Measurements from ENCODE around the gene MPZL1. TPM values are rescaled to one million over a fixed set of nuclear protein-coding genes. Genes with fewer than 3 reads are reported as not detected.
A peak's percentile ranks its signal among the peaks of the same experiment; 100 is the strongest.

Gene MPZL1
- total and polyA plus RNA-seq, 2 donors (not counting 3 experiments of a cell fraction or from before 2014, with no cell fraction given) = 41.7 to 99.1 TPM

- dilution Hi-C loops (cut with MboI; ENCODE audit: extremely low pct_ligation_motif_present, low sequenced_read_pairs) = no loop called here
- BruUV-seq (replicated peaks) = no TSS peak
- POLR2A ChIA-PET = no interaction called here
Observed at GRCh38 chr1:167715157-167715999, 6.4 kb upstream of the MPZL1 start.

More at GRCh38 chr1:167715157-167715999, 6.4 kb upstream of the MPZL1 start:
- H3K36me3 ChIP-seq (ENCODE audit: control insufficient read depth in 2 of 2, extremely low read depth in 1 of 2, insufficient read depth in 2 of 2, low read length in 2 of 2) = no peaks in the 10 kb centered on the region
- no peaks in the 10 kb centered on the region for H4K20me1 ChIP-seq (replicated peaks; ENCODE audit: control insufficient read depth, extremely low read depth, insufficient read depth, low read length)
- H3K4me2 ChIP-seq (ENCODE audit: insufficient read depth, low read length) = peak overlapping the region; percentile 98
- H2AFZ ChIP-seq (ENCODE audit: low read depth, low read length) = peak overlapping the region; percentile 95
- H3K4me1 ChIP-seq (ENCODE audit: control insufficient read depth, extremely low read depth, insufficient read depth, low read length) = peaks cover 10% of the 10 kb centered on the region
- TF ChIP-seq POLR2A (IDR thresholded peaks at IDR 0.05; ENCODE audit: low read depth, low read length) (no peak), MYC (IDR thresholded peaks at IDR 0.05; ENCODE audit: low read depth, low read length) (no peak), GATA2 (IDR thresholded peaks at IDR 0.05; ENCODE audit: insufficient read depth, insufficient read length, low read depth, low read length) (peak; percentile 42), FOS (IDR thresholded peaks at IDR 0.05; ENCODE audit: borderline replicate concordance, insufficient read depth, low read length) (no peak), EZH2 (IDR thresholded peaks at IDR 0.05; ENCODE audit: borderline replicate concordance, low read depth, low read length, severe bottlenecking) (no peak), POLR2AphosphoS5 (IDR thresholded peaks at IDR 0.05; ENCODE audit: insufficient read depth, low read depth, low read length) (no peak), MAX (IDR thresholded peaks at IDR 0.05; ENCODE audit: insufficient read depth, insufficient read length) (peak; percentile 6), CTCF (IDR thresholded peaks at IDR 0.05; ENCODE audit: extremely low read depth in 1 of 2, insufficient read depth in 1 of 2, low read depth in 1 of 2, low read length in 2 of 2) (peak; percentile 80 to 86), JUN (IDR thresholded peaks at IDR 0.05; ENCODE audit: borderline replicate concordance, insufficient read depth, insufficient read length, low read depth) (no peak)
- peak overlapping the region; percentile 88 for H3K9ac ChIP-seq (replicated peaks; ENCODE audit: extremely low read depth, insufficient read depth, low read length)
- intact Hi-C loops (cut with micrococcal nuclease) = loop anchor here (1.0 to 10.0 kb wide), 7 partner anchors 88 to 1649 kb away; partner anchors contain the start of genes BLZF1, CREG1, DCAF6 and NME7
- H3K4me3 ChIP-seq (replicated peaks in 1 of 3; ENCODE audit: insufficient read depth in 1 of 3, low read depth in 1 of 3, low read length in 3 of 3) = peak overlapping the region; percentile 89 to 99 (median 96)
- FAIRE-seq (peak; percentile 88), DNase-seq (ENCODE audit: low read depth, low spot score) (peak; percentile 93)
- H3K9me3 ChIP-seq (replicated peaks; ENCODE audit: control insufficient read depth, insufficient read depth, low read length) = no peaks in the 10 kb centered on the region
- H3K27me3 ChIP-seq (ENCODE audit: control insufficient read depth in 2 of 2, insufficient read depth in 2 of 2, low read length in 2 of 2) = peaks cover 3 to 4% of the 10 kb centered on the region in 2 experiments
- no peaks in the 10 kb centered on the region for H3K79me2 ChIP-seq (ENCODE audit: control insufficient read depth, insufficient read depth, low read length)
- H3K27ac ChIP-seq (ENCODE audit: insufficient read depth, low read depth, low read length) = peak overlapping the region; percentile 61
- CTCF ChIA-PET = interaction anchor here (0.9 to 2.7 kb wide), 7 partner anchors 11 to 367 kb away, joined by 3 to 17 read pairs (median 6); no protein-coding TSS in a partner anchor
- H3K9me1 ChIP-seq (replicated peaks; ENCODE audit: control insufficient read depth, extremely low read depth, insufficient read depth, low read length) = no peaks in the 10 kb centered on the region
